ENCODE data around the gene TMEM253. TPM values are rescaled to one million over a fixed set of nuclear protein-coding genes. Genes with fewer than 3 reads are reported as not detected.

TMEM253 gene
- total RNA-seq, 1 donor, result 0.27 TPM

- DNase-seq (ENCODE audit: low read depth), result peak; percentile 39
- TF ChIP-seq CTCF (IDR thresholded peaks at IDR 0.05; ENCODE audit: insufficient read depth, low read length), result no peak
- no peak overlapping the region for H3K4me3 ChIP-seq (ENCODE audit: low read depth, low read length)
These were observed 5.2 kb upstream of the TMEM253 start for GRCh38 chr14:21095430-21096205.

- no peak for DNase-seq (ENCODE audit: low read depth)
- H3K4me3 ChIP-seq (ENCODE audit: low read depth, low read length), result no peak overlapping the region
- TF ChIP-seq CTCF (IDR thresholded peaks at IDR 0.05; ENCODE audit: insufficient read depth, low read length), result no peak
These were observed 4.4 kb upstream of the TMEM253 start for GRCh38 chr14:21096438-21096837.

DNA sequence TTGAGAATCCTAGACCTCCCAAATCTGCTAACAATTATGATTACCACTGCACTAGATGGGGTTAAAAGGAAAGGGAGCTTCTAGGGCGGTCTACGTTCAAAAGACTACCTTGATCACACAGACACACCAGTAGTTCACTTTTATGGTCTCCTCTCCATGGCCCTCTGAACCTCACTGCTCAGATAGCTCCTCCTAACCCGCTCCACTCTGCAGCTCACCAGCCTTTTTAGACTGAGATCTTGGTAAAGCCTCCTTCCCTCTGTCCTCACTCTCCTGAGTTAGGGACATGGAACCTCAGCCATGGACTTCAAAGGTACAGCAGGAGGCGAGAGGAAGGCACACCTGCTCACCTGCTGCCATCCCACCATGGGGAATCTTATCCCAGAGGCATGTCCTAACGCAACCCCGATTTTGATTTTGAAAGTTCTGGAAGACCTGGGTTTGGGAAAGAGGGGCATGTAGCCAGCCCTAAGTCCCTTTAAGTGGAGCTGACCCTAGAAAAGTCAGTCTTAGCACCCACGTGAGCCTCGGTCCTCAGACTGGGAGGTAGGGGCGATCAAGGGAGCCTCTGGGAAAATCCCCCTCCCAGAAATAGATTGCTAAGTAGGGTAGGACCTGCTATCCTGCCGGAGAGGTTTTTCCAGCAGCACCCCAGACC lies 3.8 kb upstream of the TMEM253 start:
- peak overlapping the region; percentile 41 for H3K4me3 ChIP-seq (ENCODE audit: low read depth, low read length)
- no peak for DNase-seq (ENCODE audit: low read depth)
- no peak for TF ChIP-seq CTCF (IDR thresholded peaks at IDR 0.05; ENCODE audit: insufficient read depth, low read length)

GRCh38 chr14:21097636-21098075 lies 3.2 kb upstream of the TMEM253 start:
- DNase-seq (ENCODE audit: low read depth), result no peak
- H3K4me3 ChIP-seq (ENCODE audit: low read depth, low read length), result peak overlapping the region; percentile 41
- no peak for TF ChIP-seq CTCF (IDR thresholded peaks at IDR 0.05; ENCODE audit: insufficient read depth, low read length)

- DNase-seq (ENCODE audit: low read depth), result peak; percentile 50
- peak; percentile 9 for TF ChIP-seq CTCF (IDR thresholded peaks at IDR 0.05; ENCODE audit: insufficient read depth, low read length)
- H3K4me3 ChIP-seq (ENCODE audit: low read depth, low read length), result peak within 1 kb of the TSS; percentile 72
These were observed 2.6 kb upstream of the TMEM253 start, which contains the start of gene ZNF219 for GRCh38 chr14:21098076-21098891. Gene ZNF219, minus strand, starts transcription at chr14:21098655. Its CDS starts 5,064 bp downstream, at chr14:21093591.

GRCh38 chr14:21098892-21099595 lies 1.8 kb upstream of the TMEM253 start:
- DNase-seq (ENCODE audit: low read depth), result no peak
- no peak for TF ChIP-seq CTCF (IDR thresholded peaks at IDR 0.05; ENCODE audit: insufficient read depth, low read length)
- H3K4me3 ChIP-seq (ENCODE audit: low read depth, low read length), result peak overlapping the region; percentile 72
